Nephron (organoid): Measurements from ENCODE around the gene CTNNBIP1.

Experiments
- H3K27ac Mint-ChIP-seq, 3 experiments: 2 replicates each; pipeline ENCODE4 v1.8.0; 2020; ENCODE audit warnings: mixed read lengths in 3 of 3, mild to moderate bottlenecking in 2 of 3, moderate library complexity in 1 of 3
- H3K27me3 Mint-ChIP-seq: 2 replicates; pipeline ENCODE4 v1.8.0; 2021; ENCODE audit warnings: low read depth, mild to moderate bottlenecking, moderate library complexity, mixed read lengths
- H3K36me3 Mint-ChIP-seq: 2 replicates; pipeline ENCODE4 v1.8.0; 2020; ENCODE audit warnings: low read depth, mixed read lengths
- H3K4me1 Mint-ChIP-seq: 2 replicates; pipeline ENCODE4 v1.8.0; 2020; ENCODE audit warnings: mixed read lengths
- H3K4me3 Mint-ChIP-seq, 3 experiments: 2 replicates each; pipeline ENCODE4 v1.8.0; 2020; ENCODE audit warnings: mild to moderate bottlenecking in 3 of 3, mixed read lengths in 3 of 3, moderate library complexity in 2 of 3
- H3K9me3 Mint-ChIP-seq: 2 replicates; pipeline ENCODE4 v1.8.0; 2020; ENCODE audit warnings: mixed read lengths
- CTCF ChIP-seq, 3 experiments: fragments of 200-600 bp; sonication (generic); IDR thresholded peaks; one replicate each; pipeline ENCODE4 v1.5.0; 2021; ENCODE audit warnings: antibody characterized with exemption in 3 of 3; ENCODE audit not compliant: unreplicated experiment in 3 of 3

CTNNBIP1 gene

DNA sequence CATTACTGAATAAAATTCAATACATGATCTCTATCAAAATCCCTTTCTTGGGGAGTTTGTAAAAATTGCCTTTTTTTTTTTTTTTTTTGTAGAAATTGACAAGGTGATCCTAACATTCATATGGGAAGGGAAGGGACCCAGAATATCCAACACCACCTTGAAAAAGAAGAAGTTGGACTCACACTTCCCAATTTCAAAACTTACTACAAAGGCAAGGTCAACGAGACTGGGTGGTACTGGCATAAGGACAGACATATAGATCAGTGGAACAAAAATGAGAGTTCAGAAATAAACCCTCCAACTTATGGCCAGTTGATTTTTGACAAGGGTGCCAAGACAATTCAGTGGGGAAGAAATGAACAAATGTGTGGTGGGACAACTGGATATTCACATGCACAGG is 54.9 kb downstream of the CTNNBIP1 start:
- H3K27ac Mint-ChIP-seq: no peak overlapping the region
- H3K27me3 Mint-ChIP-seq: no peaks in the 10 kb centered on the region
- H3K4me1 Mint-ChIP-seq: peaks cover 5% of the 10 kb centered on the region
- no peak overlapping the region for H3K4me3 Mint-ChIP-seq
- no peak for TF ChIP-seq CTCF (IDR thresholded peaks at IDR 0.05; ENCODE audit: unreplicated experiment in 3 of 3)
- peaks cover 31% of the 10 kb centered on the region for H3K36me3 Mint-ChIP-seq
- peaks cover 6% of the 10 kb centered on the region for H3K9me3 Mint-ChIP-seq

DNA sequence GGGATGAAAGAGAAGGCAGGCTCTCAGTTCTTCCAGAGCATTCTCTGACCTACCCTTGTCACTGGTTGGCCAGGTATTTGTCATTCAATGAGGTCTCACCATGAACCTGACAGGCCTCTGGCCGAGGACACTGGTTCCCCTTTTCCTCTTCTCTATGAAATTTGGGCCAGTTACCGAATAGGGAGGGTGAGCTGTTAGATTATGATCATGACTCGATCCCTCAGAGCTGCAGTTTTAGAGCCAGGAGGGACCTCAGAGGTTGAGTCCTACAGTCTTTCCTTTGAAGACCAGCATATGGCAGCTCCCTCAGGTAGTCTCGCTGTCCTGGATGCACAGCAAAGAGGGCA is 56.8 kb downstream of the CTNNBIP1 start:
- peaks cover 1% of the 10 kb centered on the region for H3K4me1 Mint-ChIP-seq

DNA sequence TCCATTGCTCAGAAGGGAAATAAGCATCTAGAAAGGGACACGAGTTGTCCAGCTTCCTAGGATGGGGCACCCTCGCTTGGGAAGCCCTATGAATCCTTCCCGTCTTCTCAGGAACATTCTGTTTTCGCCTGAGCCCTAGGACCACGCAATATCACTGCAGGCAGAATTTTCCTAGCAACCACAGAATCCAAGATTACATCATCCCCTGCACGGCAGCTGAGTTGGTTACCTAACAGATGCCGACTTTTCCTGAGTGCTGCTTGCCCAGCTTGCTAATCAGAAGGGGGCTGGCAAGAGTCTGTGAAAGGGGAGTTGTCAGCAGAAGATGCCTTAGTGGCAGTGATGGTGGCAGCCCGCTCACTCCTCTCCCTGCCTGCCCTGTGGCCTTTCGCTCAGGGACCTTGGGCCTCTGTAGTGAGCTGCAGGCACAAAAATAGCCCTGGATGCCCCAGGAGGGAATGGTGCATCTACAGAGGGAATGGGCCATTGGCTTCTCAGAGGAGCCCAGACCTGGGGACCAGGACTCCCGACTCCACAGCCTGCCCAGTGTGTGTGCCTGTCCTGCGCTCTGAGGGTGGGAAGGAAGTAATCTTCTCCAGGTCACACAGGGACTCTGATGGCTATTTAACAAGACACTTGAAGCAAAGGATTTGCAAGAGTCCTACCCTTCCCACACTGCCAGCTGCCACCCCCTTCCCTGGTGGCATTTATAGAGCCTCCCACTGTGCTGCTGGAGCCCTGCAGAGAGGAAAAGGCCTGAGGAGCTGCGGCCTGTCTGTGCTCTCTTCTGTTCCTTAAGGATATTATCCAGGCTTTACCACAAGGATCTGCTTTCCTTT is 57.4 kb downstream of the CTNNBIP1 start:
- peak overlapping the region in 1 of 3 experiments; percentile 42 for H3K27ac Mint-ChIP-seq
- no peaks in the 10 kb centered on the region for H3K27me3 Mint-ChIP-seq
- peaks cover 7% of the 10 kb centered on the region for H3K4me1 Mint-ChIP-seq
- H3K4me3 Mint-ChIP-seq: no peak overlapping the region
- peaks cover 24% of the 10 kb centered on the region for H3K36me3 Mint-ChIP-seq
- H3K9me3 Mint-ChIP-seq: peaks cover 6% of the 10 kb centered on the region
- TF ChIP-seq CTCF (IDR thresholded peaks at IDR 0.05; ENCODE audit: unreplicated experiment in 3 of 3): no peak

More for the DNA sequence above, 56.8 kb downstream of the CTNNBIP1 start:
- Mint-ChIP-seq H3K9me3 (peaks cover 6% of the 10 kb centered on the region), H3K4me3 (no peak overlapping the region), H3K27ac (no peak overlapping the region), H3K36me3 (peaks cover 30% of the 10 kb centered on the region), H3K27me3 (no peaks in the 10 kb centered on the region)
- no peak for TF ChIP-seq CTCF (IDR thresholded peaks at IDR 0.05; ENCODE audit: unreplicated experiment in 3 of 3)

DNA sequence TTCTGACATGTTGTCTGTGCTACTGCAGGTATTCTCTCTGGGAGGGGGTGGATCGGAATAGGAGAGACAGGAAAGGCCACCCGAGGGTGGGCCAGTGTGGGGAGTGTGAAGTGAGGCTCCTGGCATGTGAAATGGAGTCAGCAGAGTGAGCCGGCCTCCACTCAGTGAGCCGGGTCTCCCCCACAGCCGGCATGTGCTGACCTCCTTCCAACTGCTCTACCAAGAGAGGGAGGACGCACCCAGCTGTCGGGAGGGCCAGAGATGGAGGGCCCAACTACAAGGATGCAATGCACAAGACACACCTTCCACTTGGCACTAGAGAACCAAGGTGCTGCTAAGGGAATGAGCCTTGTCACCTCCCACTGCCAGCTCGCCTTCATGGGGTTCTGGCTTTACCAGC is 58.1 kb downstream of the CTNNBIP1 start:
- TF ChIP-seq CTCF (IDR thresholded peaks at IDR 0.05; ENCODE audit: unreplicated experiment in 3 of 3): no peak
- peaks cover 6% of the 10 kb centered on the region for H3K9me3 Mint-ChIP-seq
- peaks cover 13% of the 10 kb centered on the region for H3K4me1 Mint-ChIP-seq
- peaks cover 22% of the 10 kb centered on the region for H3K36me3 Mint-ChIP-seq
- no peaks in the 10 kb centered on the region for H3K27me3 Mint-ChIP-seq
- no peak overlapping the region for H3K4me3 Mint-ChIP-seq
- H3K27ac Mint-ChIP-seq: peak overlapping the region in 2 of 3 experiments; percentile 31 to 42

DNA sequence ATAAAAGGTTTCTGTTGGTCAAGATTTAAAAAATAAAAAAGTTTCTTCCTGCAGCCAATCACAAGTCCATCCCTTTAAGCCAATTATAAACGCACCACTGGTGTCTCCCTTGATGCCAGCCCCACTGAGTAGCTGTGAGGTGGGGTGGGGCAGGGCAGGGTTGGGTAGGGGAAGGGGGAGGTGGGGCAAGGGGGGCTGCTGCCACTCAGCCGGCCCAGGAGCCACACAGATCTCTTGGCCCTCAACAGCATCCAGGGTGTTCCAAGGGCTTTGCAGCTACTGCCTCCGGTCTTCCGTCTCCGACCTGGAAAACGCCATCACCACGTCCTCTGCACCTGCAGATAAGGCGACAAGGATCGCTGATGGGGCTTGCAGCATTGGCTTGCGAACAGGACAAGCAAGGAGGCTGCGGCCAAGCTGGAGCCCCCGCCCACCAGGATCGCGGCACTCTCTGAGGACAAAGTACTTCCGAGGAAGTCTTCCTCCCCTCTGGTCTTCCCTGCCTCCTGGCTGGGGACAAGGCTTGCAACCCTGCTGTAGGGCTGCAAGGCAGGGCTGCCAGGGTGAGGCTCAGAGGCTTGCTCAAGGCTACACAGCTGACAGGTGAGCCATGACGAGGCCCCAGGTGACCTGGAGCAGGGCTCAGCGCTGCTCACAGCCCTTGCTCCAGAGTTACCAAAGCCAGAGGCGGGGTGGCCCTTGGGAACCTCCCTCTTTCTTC is 59.5 kb downstream of the CTNNBIP1 start:
- no peak for TF ChIP-seq CTCF (IDR thresholded peaks at IDR 0.05; ENCODE audit: unreplicated experiment in 3 of 3)
- peaks cover 6% of the 10 kb centered on the region for H3K9me3 Mint-ChIP-seq
- H3K27ac Mint-ChIP-seq: peak overlapping the region in 1 of 3 experiments; percentile 38
- H3K4me3 Mint-ChIP-seq: no peak overlapping the region
- H3K36me3 Mint-ChIP-seq: peaks cover 22% of the 10 kb centered on the region
- H3K4me1 Mint-ChIP-seq: peaks cover 19% of the 10 kb centered on the region
- H3K27me3 Mint-ChIP-seq: no peaks in the 10 kb centered on the region
